Measurements from ENCODE around the gene UBAC2.

UBAC2 gene

GRCh38 chr13:99255271-99255670 is 54.6 kb downstream of the UBAC2 start:
- TF ChIP-seq EZH2 (IDR thresholded peaks at IDR 0.05; ENCODE audit: borderline replicate concordance, low read length) (no peak), CTCF (IDR thresholded peaks at IDR 0.05; ENCODE audit: low read length) (no peak)
- Histone ChIP-seq H3F3A (ENCODE audit: insufficient read depth, low read length) (no peaks in the 10 kb centered on the region), H3K9me2 (ENCODE audit: low read depth, low read length) (no peaks in the 10 kb centered on the region), H4K20me1 (ENCODE audit: insufficient read depth, low read length) (no peaks in the 10 kb centered on the region), H3K9me3 (ENCODE audit: low read length) (no peaks in the 10 kb centered on the region), H3K79me2 (ENCODE audit: insufficient read depth, low read length) (peaks cover 25% of the 10 kb centered on the region), H3K4me3 (ENCODE audit: low read depth, low read length, poor library complexity, severe bottlenecking) (no peak overlapping the region), H3K9ac (ENCODE audit: low read length) (no peak overlapping the region), H3K4me1 (ENCODE audit: insufficient read depth, low read length, severe bottlenecking) (peaks cover 47% of the 10 kb centered on the region), H3K36me3 (ENCODE audit: insufficient read depth, low read length) (peaks cover 36% of the 10 kb centered on the region), H3K27ac (ENCODE audit: low read depth, low read length, poor library complexity, severe bottlenecking) (no peak overlapping the region), H3K27me3 (ENCODE audit: insufficient read depth, low read length) (no peaks in the 10 kb centered on the region), H3K4me2 (ENCODE audit: low read length) (peak overlapping the region; percentile 89; the same call in 1 of the 2 replicates), H2AFZ (ENCODE audit: low read length) (no peak overlapping the region)

GRCh38 chr13:99256283-99256682 is 55.6 kb downstream of the UBAC2 start:
- Histone ChIP-seq H3K27ac (ENCODE audit: low read depth, low read length, poor library complexity, severe bottlenecking) (peak overlapping the region; percentile 93), H3K9me3 (ENCODE audit: low read length) (no peaks in the 10 kb centered on the region), H4K20me1 (ENCODE audit: insufficient read depth, low read length) (no peaks in the 10 kb centered on the region), H3K79me2 (ENCODE audit: insufficient read depth, low read length) (peaks cover 25% of the 10 kb centered on the region), H3K4me2 (ENCODE audit: low read length) (peak overlapping the region; percentile 89), H3K9me2 (ENCODE audit: low read depth, low read length) (no peaks in the 10 kb centered on the region), H3K4me3 (ENCODE audit: low read depth, low read length, poor library complexity, severe bottlenecking) (peak overlapping the region; percentile 67), H3K9ac (ENCODE audit: low read length) (peak overlapping the region; percentile 77), H3F3A (ENCODE audit: insufficient read depth, low read length) (no peaks in the 10 kb centered on the region), H3K4me1 (ENCODE audit: insufficient read depth, low read length, severe bottlenecking) (peaks cover 58% of the 10 kb centered on the region), H3K36me3 (ENCODE audit: insufficient read depth, low read length) (peaks cover 36% of the 10 kb centered on the region), H3K27me3 (ENCODE audit: insufficient read depth, low read length) (no peaks in the 10 kb centered on the region), H2AFZ (ENCODE audit: low read length) (no peak overlapping the region)
- no peak for TF ChIP-seq EZH2 (IDR thresholded peaks at IDR 0.05; ENCODE audit: borderline replicate concordance, low read length)
- no peak for TF ChIP-seq CTCF (IDR thresholded peaks at IDR 0.05; ENCODE audit: low read length)

GRCh38 chr13:99256709-99257108 is 56.1 kb downstream of the UBAC2 start:
- H3K9ac ChIP-seq (ENCODE audit: low read length), result peak overlapping the region; percentile 77
- no peaks in the 10 kb centered on the region for H3K9me2 ChIP-seq (ENCODE audit: low read depth, low read length)
- no peaks in the 10 kb centered on the region for H3K9me3 ChIP-seq (ENCODE audit: low read length)
- no peaks in the 10 kb centered on the region for H3K27me3 ChIP-seq (ENCODE audit: insufficient read depth, low read length)
- peak overlapping the region; percentile 67 for H3K4me3 ChIP-seq (ENCODE audit: low read depth, low read length, poor library complexity, severe bottlenecking)
- no peaks in the 10 kb centered on the region for H3F3A ChIP-seq (ENCODE audit: insufficient read depth, low read length)
- peak overlapping the region; percentile 89 for H3K4me2 ChIP-seq (ENCODE audit: low read length)
- no peaks in the 10 kb centered on the region for H4K20me1 ChIP-seq (ENCODE audit: insufficient read depth, low read length)
- TF ChIP-seq CTCF (IDR thresholded peaks at IDR 0.05; ENCODE audit: low read length), result no peak
- no peak for TF ChIP-seq EZH2 (IDR thresholded peaks at IDR 0.05; ENCODE audit: borderline replicate concordance, low read length)
- peaks cover 36% of the 10 kb centered on the region for H3K36me3 ChIP-seq (ENCODE audit: insufficient read depth, low read length)
- H2AFZ ChIP-seq (ENCODE audit: low read length), result no peak overlapping the region
- peak overlapping the region; percentile 93 for H3K27ac ChIP-seq (ENCODE audit: low read depth, low read length, poor library complexity, severe bottlenecking)
- peaks cover 62% of the 10 kb centered on the region for H3K4me1 ChIP-seq (ENCODE audit: insufficient read depth, low read length, severe bottlenecking)
- peaks cover 25% of the 10 kb centered on the region for H3K79me2 ChIP-seq (ENCODE audit: insufficient read depth, low read length)

All from OCI-LY1 (cell line).